HFFc6 (cell line): ENCODE results near the gene RBMS3. TPM values are rescaled to one million over a fixed set of nuclear protein-coding genes. Genes with fewer than 3 reads are reported as not detected.

ENCODE experiments used
- DNase-seq: peaks from one replicate; pipeline ENCODE4 v3.0.0-alpha.2; 2018
- H3K27ac Mint-ChIP-seq: 2 replicates; pipeline ENCODE4 v1.8.0; 2020; ENCODE audit warnings: mild to moderate bottlenecking, mixed read lengths
- H3K27me3 Mint-ChIP-seq: 2 replicates; pipeline ENCODE4 v1.8.0; 2021; ENCODE audit warnings: mild to moderate bottlenecking, moderate library complexity, mixed read lengths; ENCODE audit not compliant: insufficient read depth
- H3K36me3 Mint-ChIP-seq: 2 replicates; pipeline ENCODE4 v1.8.0; 2021; ENCODE audit warnings: low read depth, mixed read lengths
- H3K4me1 Mint-ChIP-seq: 2 replicates; pipeline ENCODE4 v1.8.0; 2020; ENCODE audit warnings: low read depth, mixed read lengths
- H3K4me3 Mint-ChIP-seq: 2 replicates; pipeline ENCODE4 v1.8.0; 2020; ENCODE audit warnings: mild to moderate bottlenecking, moderate library complexity, mixed read lengths
- H3K9me3 Mint-ChIP-seq: 2 replicates; pipeline ENCODE4 v1.8.0; 2020; ENCODE audit warnings: mild to moderate bottlenecking, mixed read lengths
- CTCF ChIP-seq: fragments of 200-600 bp; sonication (generic); IDR thresholded peaks from 2 replicates; pipeline ENCODE4 v1.5.0; 2021; ENCODE audit warnings: antibody characterized with exemption, mild to moderate bottlenecking
- total RNA-seq, 6 experiments: library from RNA; stranded (reverse); fragmentation: NEBNext Ultra II Directional; extraction: Animal tissue kit (Norgen Biotek cat#: 25700); gene quantifications; 2 replicates in 1 of 6; 3 replicates in 5 of 6; pipeline ENCODE4 v1.2.3, GENCODE V29; 2021

RBMS3 gene
- total RNA-seq, 6 experiments from 2014 or later, result 22.8 to 46.9 (median 39.4) TPM

GRCh38 chr3:29581311-29581710, 300.4 kb downstream of the RBMS3 start:
- Mint-ChIP-seq H3K36me3 (no peaks in the 10 kb centered on the region), H3K4me3 (no peak overlapping the region), H3K27ac (peak overlapping the region; percentile 47; the same call in 1 of the 2 replicates), H3K4me1 (no peaks in the 10 kb centered on the region; the same call in 1 of the 2 replicates), H3K27me3 (no peaks in the 10 kb centered on the region), H3K9me3 (no peaks in the 10 kb centered on the region)
- DNase-seq, result no peak
- TF ChIP-seq CTCF, result no peak

- H3K27me3 Mint-ChIP-seq, result no peaks in the 10 kb centered on the region
These were observed 301.4 kb downstream of the RBMS3 start for GRCh38 chr3:29582273-29582672.

GRCh38 chr3:29583861-29584260, 303.0 kb downstream of the RBMS3 start:
- DNase-seq, result no peak
- Mint-ChIP-seq H3K9me3 (no peaks in the 10 kb centered on the region), H3K27me3 (no peaks in the 10 kb centered on the region), H3K36me3 (no peaks in the 10 kb centered on the region; the same call in 1 of the 2 replicates), H3K27ac (no peak overlapping the region), H3K4me3 (no peak overlapping the region), H3K4me1 (no peaks in the 10 kb centered on the region; the same call in 1 of the 2 replicates)
- TF ChIP-seq CTCF, result no peak

More at GRCh38 chr3:29582273-29582672, 301.4 kb downstream of the RBMS3 start:
- no peak overlapping the region for H3K27ac Mint-ChIP-seq
- DNase-seq, result no peak
- no peaks in the 10 kb centered on the region; the same call in 1 of the 2 replicates for H3K4me1 Mint-ChIP-seq
- H3K4me3 Mint-ChIP-seq, result no peak overlapping the region
- no peaks in the 10 kb centered on the region for H3K36me3 Mint-ChIP-seq
- no peaks in the 10 kb centered on the region for H3K9me3 Mint-ChIP-seq
- TF ChIP-seq CTCF, result no peak

GRCh38 chr3:29585368-29585767, 304.5 kb downstream of the RBMS3 start:
- no peak overlapping the region for H3K27ac Mint-ChIP-seq

GRCh38 chr3:29587340-29587739, 306.5 kb downstream of the RBMS3 start:
- no peaks in the 10 kb centered on the region for H3K9me3 Mint-ChIP-seq
- peaks cover 8% of the 10 kb centered on the region; the same call in 1 of the 2 replicates for H3K36me3 Mint-ChIP-seq
- no peak overlapping the region for H3K4me3 Mint-ChIP-seq
- no peak overlapping the region for H3K27ac Mint-ChIP-seq
- TF ChIP-seq CTCF, result no peak
- H3K4me1 Mint-ChIP-seq, result no peaks in the 10 kb centered on the region
- H3K27me3 Mint-ChIP-seq, result no peaks in the 10 kb centered on the region
- no peak for DNase-seq

More at GRCh38 chr3:29585368-29585767, 304.5 kb downstream of the RBMS3 start:
- H3K27me3 Mint-ChIP-seq, result no peaks in the 10 kb centered on the region
- no peaks in the 10 kb centered on the region for H3K9me3 Mint-ChIP-seq
- no peak overlapping the region for H3K4me3 Mint-ChIP-seq
- TF ChIP-seq CTCF, result no peak
- DNase-seq, result no peak
- no peaks in the 10 kb centered on the region; the same call in 1 of the 2 replicates for H3K4me1 Mint-ChIP-seq
- H3K36me3 Mint-ChIP-seq, result no peaks in the 10 kb centered on the region; the same call in 1 of the 2 replicates
